ENCODE data around the gene IFT81. TPM values are rescaled to one million over a fixed set of nuclear protein-coding genes. Genes with fewer than 3 reads are reported as not detected.

The IFT81 gene
- total and polyA plus RNA-seq, 2 of the 13 experiments (the other 11 are each of a cell fraction or from before 2014, with no cell fraction given): 4.2 to 13.0 TPM

- TF ChIP-seq ZNF710 (CRISPR knock-in tag; IDR thresholded peaks at IDR 0.05; ENCODE audit: borderline replicate concordance): peak; percentile 78; the same call in 1 of the 2 replicates
- TF ChIP-seq ZNF614 (CRISPR knock-in tag; IDR thresholded peaks at IDR 0.05; ENCODE audit: borderline replicate concordance): 0 out of 2 replicates have a peak, but pooled peaks have one; percentile 28
- 0 out of 2 replicates have a peak, but pooled peaks have one; percentile 26 for TF ChIP-seq ZFY (CRISPR knock-in tag; IDR thresholded peaks at IDR 0.05)
- no peak for TF ChIP-seq TCF12 (IDR thresholded peaks at IDR 0.05)
- 0 out of 2 replicates have a peak, but pooled peaks have one; percentile 40 for TF ChIP-seq TCF12 (CRISPR knock-in tag; IDR thresholded peaks at IDR 0.05)
- TF ChIP-seq, protein P1, sequence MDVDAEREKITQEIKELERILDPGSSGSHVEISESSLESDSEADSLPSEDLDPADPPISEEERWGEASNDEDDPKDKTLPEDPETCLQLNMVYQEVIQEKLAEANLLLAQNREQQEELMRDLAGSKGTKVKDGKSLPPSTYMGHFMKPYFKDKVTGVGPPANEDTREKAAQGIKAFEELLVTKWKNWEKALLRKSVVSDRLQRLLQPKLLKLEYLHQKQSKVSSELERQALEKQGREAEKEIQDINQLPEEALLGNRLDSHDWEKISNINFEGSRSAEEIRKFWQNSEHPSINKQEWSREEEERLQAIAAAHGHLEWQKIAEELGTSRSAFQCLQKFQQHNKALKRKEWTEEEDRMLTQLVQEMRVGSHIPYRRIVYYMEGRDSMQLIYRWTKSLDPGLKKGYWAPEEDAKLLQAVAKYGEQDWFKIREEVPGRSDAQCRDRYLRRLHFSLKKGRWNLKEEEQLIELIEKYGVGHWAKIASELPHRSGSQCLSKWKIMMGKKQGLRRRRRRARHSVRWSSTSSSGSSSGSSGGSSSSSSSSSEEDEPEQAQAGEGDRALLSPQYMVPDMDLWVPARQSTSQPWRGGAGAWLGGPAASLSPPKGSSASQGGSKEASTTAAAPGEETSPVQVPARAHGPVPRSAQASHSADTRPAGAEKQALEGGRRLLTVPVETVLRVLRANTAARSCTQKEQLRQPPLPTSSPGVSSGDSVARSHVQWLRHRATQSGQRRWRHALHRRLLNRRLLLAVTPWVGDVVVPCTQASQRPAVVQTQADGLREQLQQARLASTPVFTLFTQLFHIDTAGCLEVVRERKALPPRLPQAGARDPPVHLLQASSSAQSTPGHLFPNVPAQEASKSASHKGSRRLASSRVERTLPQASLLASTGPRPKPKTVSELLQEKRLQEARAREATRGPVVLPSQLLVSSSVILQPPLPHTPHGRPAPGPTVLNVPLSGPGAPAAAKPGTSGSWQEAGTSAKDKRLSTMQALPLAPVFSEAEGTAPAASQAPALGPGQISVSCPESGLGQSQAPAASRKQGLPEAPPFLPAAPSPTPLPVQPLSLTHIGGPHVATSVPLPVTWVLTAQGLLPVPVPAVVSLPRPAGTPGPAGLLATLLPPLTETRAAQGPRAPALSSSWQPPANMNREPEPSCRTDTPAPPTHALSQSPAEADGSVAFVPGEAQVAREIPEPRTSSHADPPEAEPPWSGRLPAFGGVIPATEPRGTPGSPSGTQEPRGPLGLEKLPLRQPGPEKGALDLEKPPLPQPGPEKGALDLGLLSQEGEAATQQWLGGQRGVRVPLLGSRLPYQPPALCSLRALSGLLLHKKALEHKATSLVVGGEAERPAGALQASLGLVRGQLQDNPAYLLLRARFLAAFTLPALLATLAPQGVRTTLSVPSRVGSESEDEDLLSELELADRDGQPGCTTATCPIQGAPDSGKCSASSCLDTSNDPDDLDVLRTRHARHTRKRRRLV (CRISPR knock-in tag; IDR thresholded peaks at IDR 0.05): 0 out of 2 replicates have a peak, but pooled peaks have one; percentile 37
- no peak; the same call in 1 of the 2 replicates for TF ChIP-seq HNF4G (IDR thresholded peaks at IDR 0.05; ENCODE audit: borderline replicate concordance, low read depth, low read length)
- 0 out of 2 replicates have a peak, but pooled peaks have one; percentile 41 for TF ChIP-seq HNF4G (CRISPR knock-in tag; IDR thresholded peaks at IDR 0.05; ENCODE audit: borderline replicate concordance, low read depth)
- TF ChIP-seq SP5 (CRISPR knock-in tag; IDR thresholded peaks at IDR 0.05; ENCODE audit: borderline replicate concordance, low read depth): no peak
- no peak for TF ChIP-seq ZNF121 (CRISPR knock-in tag; IDR thresholded peaks at IDR 0.05)
- 0 out of 2 replicates have a peak, but pooled peaks have one; percentile 53 for TF ChIP-seq CCDC6 (CRISPR knock-in tag; IDR thresholded peaks at IDR 0.05)
- TF ChIP-seq, protein P2, sequence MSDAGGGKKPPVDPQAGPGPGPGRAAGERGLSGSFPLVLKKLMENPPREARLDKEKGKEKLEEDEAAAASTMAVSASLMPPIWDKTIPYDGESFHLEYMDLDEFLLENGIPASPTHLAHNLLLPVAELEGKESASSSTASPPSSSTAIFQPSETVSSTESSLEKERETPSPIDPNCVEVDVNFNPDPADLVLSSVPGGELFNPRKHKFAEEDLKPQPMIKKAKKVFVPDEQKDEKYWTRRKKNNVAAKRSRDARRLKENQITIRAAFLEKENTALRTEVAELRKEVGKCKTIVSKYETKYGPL (CRISPR knock-in tag; IDR thresholded peaks at IDR 0.05): 0 out of 2 replicates have a peak, but pooled peaks have one; percentile 28
- TF ChIP-seq, protein P3, sequence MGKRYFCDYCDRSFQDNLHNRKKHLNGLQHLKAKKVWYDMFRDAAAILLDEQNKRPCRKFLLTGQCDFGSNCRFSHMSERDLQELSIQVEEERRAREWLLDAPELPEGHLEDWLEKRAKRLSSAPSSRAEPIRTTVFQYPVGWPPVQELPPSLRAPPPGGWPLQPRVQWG (CRISPR knock-in tag; IDR thresholded peaks at IDR 0.05; ENCODE audit: borderline replicate concordance, low read depth): no peak
- TF ChIP-seq ISL2 (CRISPR knock-in tag; IDR thresholded peaks at IDR 0.05): peak; percentile 41; the same call in 1 of the 2 replicates
- TF ChIP-seq SOX5 (CRISPR knock-in tag; IDR thresholded peaks at IDR 0.05; ENCODE audit: borderline replicate concordance): 0 out of 2 replicates have a peak, but pooled peaks have one; percentile 26
- peak; percentile 47; the same call in 1 of the 2 replicates for TF ChIP-seq ZGPAT (CRISPR knock-in tag; IDR thresholded peaks at IDR 0.05)
- no peak for TF ChIP-seq TOE1 (CRISPR knock-in tag; IDR thresholded peaks at IDR 0.05)
- TF ChIP-seq ZNF207 (IDR thresholded peaks at IDR 0.05; ENCODE audit: borderline replicate concordance): no peak
Observed at GRCh38 chr12:110104188-110105094, 19.7 kb upstream of the IFT81 start (continued).

Measured in HepG2 (cell line).